ENCODE data around the gene KRTAP9-9.
"Not testable (repeated sequence)": the region's sequence is repeated elsewhere in the genome, so short reads cannot be mapped to it uniquely, and the experiment has no call there.

Gene KRTAP9-9

DNA sequence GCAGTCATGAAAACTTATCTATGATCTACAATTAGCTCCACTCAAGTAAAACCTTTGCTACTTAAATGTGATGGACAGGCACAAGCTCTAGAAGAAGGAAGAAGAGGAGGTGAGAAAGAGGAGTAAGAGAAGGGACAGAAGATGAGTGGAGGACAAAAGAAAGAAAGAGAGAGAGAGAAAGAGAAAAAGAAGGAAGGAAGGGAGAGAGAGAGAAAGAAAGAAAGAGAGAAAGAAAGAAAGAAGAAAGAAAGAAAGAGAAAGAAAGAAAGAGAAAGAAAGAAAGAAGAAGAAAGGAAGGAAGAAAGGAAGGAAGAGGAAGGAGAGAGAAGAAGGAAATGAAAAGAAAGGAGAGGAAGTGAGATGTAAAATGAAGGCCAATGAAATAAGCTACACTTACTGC, 25.1 kb upstream of the KRTAP9-9 start:
- Histone ChIP-seq H3K36me3 (no peaks in the 10 kb centered on the region), H3K27ac (no peak overlapping the region), H3K4me1 (no peaks in the 10 kb centered on the region), H3K27me3 (peaks cover 0 to 6% of the 10 kb centered on the region in 2 donors), H3K9me3 (no peaks in the 10 kb centered on the region), H3K4me3 (no peak overlapping the region)
- intact Hi-C loops (cut with DNase I; ENCODE audit: low total_unique reads) = no loop called here
- TF ChIP-seq, protein P1, sequence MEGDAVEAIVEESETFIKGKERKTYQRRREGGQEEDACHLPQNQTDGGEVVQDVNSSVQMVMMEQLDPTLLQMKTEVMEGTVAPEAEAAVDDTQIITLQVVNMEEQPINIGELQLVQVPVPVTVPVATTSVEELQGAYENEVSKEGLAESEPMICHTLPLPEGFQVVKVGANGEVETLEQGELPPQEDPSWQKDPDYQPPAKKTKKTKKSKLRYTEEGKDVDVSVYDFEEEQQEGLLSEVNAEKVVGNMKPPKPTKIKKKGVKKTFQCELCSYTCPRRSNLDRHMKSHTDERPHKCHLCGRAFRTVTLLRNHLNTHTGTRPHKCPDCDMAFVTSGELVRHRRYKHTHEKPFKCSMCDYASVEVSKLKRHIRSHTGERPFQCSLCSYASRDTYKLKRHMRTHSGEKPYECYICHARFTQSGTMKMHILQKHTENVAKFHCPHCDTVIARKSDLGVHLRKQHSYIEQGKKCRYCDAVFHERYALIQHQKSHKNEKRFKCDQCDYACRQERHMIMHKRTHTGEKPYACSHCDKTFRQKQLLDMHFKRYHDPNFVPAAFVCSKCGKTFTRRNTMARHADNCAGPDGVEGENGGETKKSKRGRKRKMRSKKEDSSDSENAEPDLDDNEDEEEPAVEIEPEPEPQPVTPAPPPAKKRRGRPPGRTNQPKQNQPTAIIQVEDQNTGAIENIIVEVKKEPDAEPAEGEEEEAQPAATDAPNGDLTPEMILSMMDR (IDR thresholded peaks at IDR 0.05) = no peak
- DNase-seq = no peak

DNA sequence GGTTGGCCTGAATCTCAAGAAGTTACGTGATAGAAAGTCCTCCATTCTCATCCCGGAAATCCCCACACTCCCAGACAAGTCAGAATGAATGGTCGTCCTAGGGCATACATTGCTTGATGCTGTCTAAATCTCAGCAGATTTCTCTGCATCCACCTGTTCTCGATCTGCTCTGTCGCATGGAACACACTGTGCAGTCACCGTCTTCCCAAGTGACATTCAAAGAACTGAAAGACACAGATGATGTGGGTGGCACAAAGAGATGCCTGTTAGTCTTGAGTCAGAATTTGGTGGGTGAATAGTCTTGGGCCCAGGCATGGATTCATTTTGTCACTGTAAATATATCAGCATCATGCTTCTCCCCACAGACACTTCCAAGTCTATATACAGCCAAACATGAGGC, 23.5 kb upstream of the KRTAP9-9 start:
- TF ChIP-seq, protein P1 (IDR thresholded peaks at IDR 0.05) = no peak
- Histone ChIP-seq H3K9me3 (no peaks in the 10 kb centered on the region), H3K4me1 (no peaks in the 10 kb centered on the region), H3K27me3 (peaks cover 0 to 6% of the 10 kb centered on the region in 2 donors), H3K27ac (no peak overlapping the region), H3K4me3 (no peak overlapping the region), H3K36me3 (no peaks in the 10 kb centered on the region)
- intact Hi-C loops (cut with DNase I; ENCODE audit: low total_unique reads) = no loop called here
- no peak for DNase-seq

DNA sequence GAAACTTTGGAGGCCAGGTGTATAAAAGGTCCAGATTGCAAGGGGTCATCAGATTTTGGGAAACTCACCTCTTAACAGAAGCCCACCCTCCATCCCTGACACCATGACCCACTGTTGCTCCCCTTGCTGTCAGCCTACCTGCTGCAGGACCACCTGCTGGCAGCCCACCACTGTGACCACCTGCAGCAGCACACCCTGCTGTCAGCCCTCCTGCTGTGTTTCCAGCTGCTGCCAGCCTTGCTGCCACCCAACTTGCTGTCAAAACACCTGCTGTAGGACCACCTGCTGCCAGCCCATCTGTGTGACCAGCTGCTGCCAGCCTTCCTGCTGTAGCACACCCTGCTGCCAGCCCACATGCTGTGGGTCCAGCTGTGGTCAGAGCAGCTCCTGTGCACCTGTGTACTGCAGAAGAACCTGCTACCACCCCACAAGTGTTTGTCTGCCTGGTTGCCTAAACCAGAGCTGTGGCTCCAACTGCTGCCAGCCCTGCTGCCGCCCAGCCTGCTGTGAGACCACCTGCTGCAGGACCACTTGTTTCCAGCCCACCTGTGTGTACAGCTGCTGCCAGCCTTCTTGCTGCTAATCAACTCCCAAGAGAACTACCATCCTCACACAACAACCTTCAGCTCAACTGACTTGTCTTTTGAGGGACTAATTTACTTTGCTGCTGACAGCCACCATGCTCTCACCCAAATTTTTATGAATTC, 22.6 kb upstream of the KRTAP9-9 start, which contains the start of gene KRTAP9-3:
Gene KRTAP9-3 (plus strand): TSS at position 51 of the 707 bp plus-strand sequence. CDS start 53 bp downstream, at position 104.
- H3K9me3 ChIP-seq; intact Hi-C loops (cut with DNase I; ENCODE audit: low total_unique reads); H3K27me3 ChIP-seq; DNase-seq; H3K27ac ChIP-seq; H3K36me3 ChIP-seq; H3K4me3 ChIP-seq; H3K4me1 ChIP-seq: not testable (repeated sequence)

DNA sequence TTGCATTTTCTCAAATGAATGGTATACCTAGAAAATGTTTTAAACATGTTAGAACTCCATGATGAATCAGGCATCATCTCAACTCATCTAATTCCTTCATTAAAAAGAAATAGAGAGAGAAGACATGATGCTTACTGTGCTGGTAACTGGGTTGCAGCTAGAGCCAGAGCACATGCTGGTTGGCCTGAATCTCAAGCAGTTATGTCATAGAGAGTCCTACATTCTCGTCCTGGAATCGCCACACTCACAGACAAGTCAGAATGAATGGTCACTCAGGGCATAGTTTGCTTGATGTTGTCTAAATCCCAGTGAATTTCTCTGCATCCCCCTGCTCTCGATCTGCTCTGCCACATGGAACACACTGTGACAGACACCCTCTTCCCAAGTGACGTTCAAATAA, 18.1 kb upstream of the KRTAP9-9 start:
- H3K36me3 ChIP-seq; H3K9me3 ChIP-seq; intact Hi-C loops (cut with DNase I; ENCODE audit: low total_unique reads); H3K27ac ChIP-seq; H3K4me3 ChIP-seq; DNase-seq; H3K4me1 ChIP-seq: not testable (repeated sequence)
- H3K27me3 ChIP-seq = peaks cover 0 to 12% of the 10 kb centered on the region in 2 donors

DNA sequence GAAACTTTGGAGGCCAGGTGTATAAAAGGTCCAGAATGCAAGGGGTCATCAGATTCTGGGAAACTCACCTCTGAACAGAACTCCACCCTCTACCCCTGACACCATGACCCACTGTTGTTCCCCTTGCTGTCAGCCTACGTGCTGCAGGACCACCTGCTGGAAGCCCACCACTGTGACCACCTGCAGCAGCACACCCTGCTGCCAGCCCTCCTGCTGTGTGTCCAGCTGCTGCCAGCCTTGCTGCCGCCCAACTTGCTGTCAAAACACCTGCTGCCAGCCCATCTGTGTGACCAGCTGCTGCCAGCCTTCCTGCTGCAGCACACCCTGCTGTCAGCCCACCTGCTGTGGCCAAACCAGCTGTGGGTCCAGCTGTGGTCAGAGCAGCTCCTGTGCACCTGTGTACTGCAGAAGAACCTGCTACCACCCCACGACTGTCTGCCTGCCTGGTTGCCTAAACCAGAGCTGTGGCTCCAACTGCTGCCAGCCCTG, 17.2 kb upstream of the KRTAP9-9 start, which contains the start of gene KRTAP9-8:
Gene KRTAP9-8 (plus strand): TSS at position 51 of the 489 bp plus-strand sequence. CDS start 53 bp downstream, at position 104.
- intact Hi-C loops (cut with DNase I; ENCODE audit: low total_unique reads); H3K4me1 ChIP-seq; H3K9me3 ChIP-seq; H3K4me3 ChIP-seq; H3K27me3 ChIP-seq; H3K36me3 ChIP-seq; DNase-seq; H3K27ac ChIP-seq: not testable (repeated sequence)

DNA sequence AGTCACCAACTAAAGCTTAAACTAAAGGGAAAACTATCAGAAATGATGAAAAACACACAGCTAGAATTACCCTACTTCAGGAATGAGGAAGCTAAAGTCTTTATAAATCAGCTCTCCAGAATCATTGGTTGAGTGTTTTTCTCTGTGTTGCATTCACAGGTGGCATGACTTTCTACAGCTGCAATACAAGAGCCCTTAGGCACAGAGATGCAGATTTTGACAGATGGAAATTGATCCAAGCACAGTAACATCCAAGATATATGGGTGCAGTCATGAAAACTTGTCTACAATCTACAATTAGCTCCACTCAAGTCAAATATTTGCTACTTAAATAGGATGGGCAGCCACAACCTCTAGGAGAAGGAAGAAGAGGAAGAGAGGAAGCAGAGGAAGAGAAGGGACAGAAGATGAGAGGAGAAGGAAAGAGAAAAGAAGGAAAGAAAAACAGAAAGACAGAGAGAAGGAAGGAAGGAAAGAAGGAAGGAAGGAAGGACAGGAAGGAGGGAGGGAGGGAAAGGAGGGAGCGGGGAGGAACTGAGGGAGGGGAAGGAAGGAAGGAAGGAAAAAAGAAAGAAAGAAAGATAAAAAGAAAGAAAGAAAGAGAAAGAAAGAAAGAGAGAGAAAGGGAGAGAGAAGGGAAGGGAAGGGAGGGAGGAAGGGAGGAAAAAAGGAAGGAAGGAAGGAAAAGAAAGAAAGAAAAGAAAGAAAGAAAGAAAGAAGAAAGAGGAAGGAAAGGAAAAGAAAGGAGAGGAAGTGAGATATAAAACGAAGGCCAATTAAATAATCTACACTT, 8.0 kb upstream of the KRTAP9-9 start:
- intact Hi-C loops (cut with DNase I; ENCODE audit: low total_unique reads); H3K9me3 ChIP-seq; DNase-seq; H3K27me3 ChIP-seq; H3K4me1 ChIP-seq; H3K27ac ChIP-seq; H3K4me3 ChIP-seq; H3K36me3 ChIP-seq: not testable (repeated sequence)

- H3K36me3 ChIP-seq; H3K27ac ChIP-seq; H3K27me3 ChIP-seq; H3K4me1 ChIP-seq; intact Hi-C loops (cut with DNase I; ENCODE audit: low total_unique reads); DNase-seq; H3K9me3 ChIP-seq; H3K4me3 ChIP-seq: not testable (repeated sequence)
Observed at GRCh38 chr17:41249637-41250240, 5.4 kb upstream of the KRTAP9-9 start, which contains the start of gene KRTAP9-4. KRTAP9-4 (plus strand) TSS chr17:41249687; CDS start chr17:41249721, 34 bp downstream.

GRCh38 chr17:41251261-41251660, 3.9 kb upstream of the KRTAP9-9 start:
- TF ChIP-seq, protein P1 (IDR thresholded peaks at IDR 0.05) = no peak
- intact Hi-C loops (cut with DNase I; ENCODE audit: low total_unique reads) = no loop called here
- Histone ChIP-seq H3K36me3 (no peaks in the 10 kb centered on the region), H3K9me3 (no peaks in the 10 kb centered on the region), H3K4me3 (no peak overlapping the region), H3K27me3 (no peaks in the 10 kb centered on the region), H3K4me1 (no peaks in the 10 kb centered on the region), H3K27ac (no peak overlapping the region)
- no peak for DNase-seq
